ENCODE results near the gene SYNM.
"Not testable (repeated sequence)": the region's sequence is repeated elsewhere in the genome, so short reads cannot be mapped to it uniquely, and the experiment has no call there.

Gene SYNM

GRCh38 chr15:99104788-99105513 lies at the start of gene SYNM:
Gene SYNM, plus strand, starts transcription at chr15:99105080. Its CDS starts 120 bp downstream, at chr15:99105200.
- DNase-seq: peak; percentile 76 to 93 (median 79)

GRCh38 chr15:99055555-99056134 lies 49.2 kb upstream of the SYNM start:
- DNase-seq: no peak

GRCh38 chr15:99057020-99057419 lies 47.9 kb upstream of the SYNM start:
- no peak for DNase-seq

GRCh38 chr15:99057697-99058420 lies 47.0 kb upstream of the SYNM start:
- DNase-seq: no peak

GRCh38 chr15:99058421-99058870 lies 46.4 kb upstream of the SYNM start:
- no peak for DNase-seq

- peak; percentile 66 to 89 (median 81) for DNase-seq
These were observed 45.6 kb upstream of the SYNM start for GRCh38 chr15:99059010-99059981.

- DNase-seq: not testable (repeated sequence)
These were observed 44.7 kb upstream of the SYNM start for GRCh38 chr15:99060186-99060585.

- no peak for DNase-seq
These were observed 42.7 kb upstream of the SYNM start for GRCh38 chr15:99062226-99062625.

- DNase-seq: no peak
These were observed 36.7 kb upstream of the SYNM start for GRCh38 chr15:99068186-99068585.

- no peak for DNase-seq
These were observed 34.7 kb upstream of the SYNM start for GRCh38 chr15:99070208-99070607.

GRCh38 chr15:99071091-99071680 lies 33.7 kb upstream of the SYNM start:
- DNase-seq: no peak

GRCh38 chr15:99073008-99073717 lies 31.7 kb upstream of the SYNM start:
- DNase-seq: no peak

GRCh38 chr15:99074446-99074845 lies 30.4 kb upstream of the SYNM start:
- DNase-seq: no peak

GRCh38 chr15:99075059-99075652 lies 29.7 kb upstream of the SYNM start:
- not testable (repeated sequence) for DNase-seq

GRCh38 chr15:99076109-99076508 lies 28.8 kb upstream of the SYNM start:
- no peak for DNase-seq

- DNase-seq: peak; percentile 71 to 79 (median 77)
These were observed 28.1 kb upstream of the SYNM start for GRCh38 chr15:99076555-99077308.

- DNase-seq: no peak
These were observed 22.1 kb upstream of the SYNM start for GRCh38 chr15:99082798-99083197.

- DNase-seq: no peak
These were observed 19.9 kb upstream of the SYNM start for GRCh38 chr15:99084965-99085364.

GRCh38 chr15:99085413-99086326 lies 19.2 kb upstream of the SYNM start:
- no peak for DNase-seq

Data from suppressor macrophage treated with lipopolysaccharide for 1 hour (primary cell).